KMS-11 (cell line): Measurements from ENCODE around the gene LRP4.
"Not testable (repeated sequence)": the region's sequence is repeated elsewhere in the genome, so short reads cannot be mapped to it uniquely, and the experiment has no call there.

Experiments
- H2AFZ ChIP-seq: fragments of 200-600 bp; sonication (generic); 2 replicates; pipeline ENCODE4 v1.6.1; 2016; ENCODE audit warnings: antibody characterized with exemption, mixed run types, low read depth
- H3K27ac ChIP-seq: fragments of 200-600 bp; sonication (generic); 2 replicates; pipeline ENCODE4 v1.6.1; 2016; ENCODE audit warnings: mild to moderate bottlenecking, mixed run types
- H3K27me3 ChIP-seq: fragments of 200-600 bp; sonication (generic); 2 replicates; pipeline ENCODE4 v1.6.1; 2017; ENCODE audit warnings: mild to moderate bottlenecking, low read depth, mixed run types, moderate library complexity; ENCODE audit not compliant: insufficient read depth
- H3K36me3 ChIP-seq: fragments of 200-600 bp; sonication (generic); 2 replicates; pipeline ENCODE4 v1.6.1; 2017; ENCODE audit warnings: mild to moderate bottlenecking, mixed run types; ENCODE audit not compliant: insufficient read depth
- H3K4me1 ChIP-seq: fragments of 200-600 bp; sonication (generic); 2 replicates; pipeline ENCODE4 v1.6.1; 2016; ENCODE audit warnings: mild to moderate bottlenecking, low read depth, mixed run types; ENCODE audit not compliant: poor library complexity, severe bottlenecking
- H3K4me2 ChIP-seq: fragments of 200-600 bp; sonication (generic); 2 replicates; pipeline ENCODE4 v1.7.0; 2016; ENCODE audit warnings: mild to moderate bottlenecking, mixed run types
- H3K4me3 ChIP-seq: fragments of 200-600 bp; sonication (generic); IDR thresholded peaks from 2 replicates; pipeline ENCODE4 v1.6.1; 2017; ENCODE audit warnings: low read depth, low read length, mixed read lengths; ENCODE audit not compliant: insufficient read depth
- H3K79me2 ChIP-seq: fragments of 200-600 bp; sonication (generic); 2 replicates; pipeline ENCODE4 v1.6.1; 2016; ENCODE audit warnings: low read depth, mixed run types; ENCODE audit not compliant: insufficient read depth
- H3K9ac ChIP-seq: fragments of 200-600 bp; sonication (generic); 2 replicates; pipeline ENCODE4 v1.6.1; 2016; ENCODE audit warnings: mild to moderate bottlenecking, mixed run types
- H4K20me1 ChIP-seq: fragments of 200-600 bp; sonication (generic); 2 replicates; pipeline ENCODE4 v1.6.1; 2016; ENCODE audit warnings: mild to moderate bottlenecking, mixed run types; ENCODE audit not compliant: insufficient read depth
- TF ChIP-seq, protein P1 (sequence below): fragments of 200-600 bp; sonication (generic); conservative IDR thresholded peaks from 2 replicates; pipeline ENCODE4 v1.6.1; 2017; ENCODE audit warnings: low read depth, mild to moderate bottlenecking, antibody characterized with exemption, low read length, moderate library complexity, mixed read lengths

Gene LRP4

DNA sequence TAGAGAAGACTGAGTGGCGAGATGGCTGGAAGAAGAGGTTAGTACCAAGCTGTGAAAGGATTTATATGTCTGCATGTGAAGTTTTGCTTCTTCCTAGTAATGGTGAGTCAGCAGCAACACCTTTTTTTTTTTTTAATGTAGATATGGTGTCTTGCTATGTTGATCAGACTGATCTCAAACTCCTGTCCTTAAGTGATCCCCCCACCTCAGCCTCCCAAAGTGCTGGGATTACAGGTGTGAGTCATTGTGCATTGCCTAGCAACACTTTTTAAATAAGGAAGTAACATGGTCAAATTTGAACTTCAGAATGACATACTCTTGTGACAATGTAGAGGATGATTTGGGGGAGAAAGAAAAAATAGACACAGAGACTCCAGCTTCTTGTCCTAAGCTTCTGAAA is 11.7 kb upstream of the LRP4 start:
- H3K4me3 ChIP-seq: no peak overlapping the region
- H3K27me3 ChIP-seq: no peaks in the 10 kb centered on the region
- TF ChIP-seq, protein P1, sequence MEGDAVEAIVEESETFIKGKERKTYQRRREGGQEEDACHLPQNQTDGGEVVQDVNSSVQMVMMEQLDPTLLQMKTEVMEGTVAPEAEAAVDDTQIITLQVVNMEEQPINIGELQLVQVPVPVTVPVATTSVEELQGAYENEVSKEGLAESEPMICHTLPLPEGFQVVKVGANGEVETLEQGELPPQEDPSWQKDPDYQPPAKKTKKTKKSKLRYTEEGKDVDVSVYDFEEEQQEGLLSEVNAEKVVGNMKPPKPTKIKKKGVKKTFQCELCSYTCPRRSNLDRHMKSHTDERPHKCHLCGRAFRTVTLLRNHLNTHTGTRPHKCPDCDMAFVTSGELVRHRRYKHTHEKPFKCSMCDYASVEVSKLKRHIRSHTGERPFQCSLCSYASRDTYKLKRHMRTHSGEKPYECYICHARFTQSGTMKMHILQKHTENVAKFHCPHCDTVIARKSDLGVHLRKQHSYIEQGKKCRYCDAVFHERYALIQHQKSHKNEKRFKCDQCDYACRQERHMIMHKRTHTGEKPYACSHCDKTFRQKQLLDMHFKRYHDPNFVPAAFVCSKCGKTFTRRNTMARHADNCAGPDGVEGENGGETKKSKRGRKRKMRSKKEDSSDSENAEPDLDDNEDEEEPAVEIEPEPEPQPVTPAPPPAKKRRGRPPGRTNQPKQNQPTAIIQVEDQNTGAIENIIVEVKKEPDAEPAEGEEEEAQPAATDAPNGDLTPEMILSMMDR: no peak
- H3K9ac ChIP-seq: no peak overlapping the region
- no peaks in the 10 kb centered on the region for H4K20me1 ChIP-seq
- no peak overlapping the region for H2AFZ ChIP-seq
- no peaks in the 10 kb centered on the region for H3K79me2 ChIP-seq
- no peaks in the 10 kb centered on the region for H3K4me1 ChIP-seq
- no peak overlapping the region for H3K27ac ChIP-seq
- H3K4me2 ChIP-seq: no peak overlapping the region
- no peaks in the 10 kb centered on the region for H3K36me3 ChIP-seq

DNA sequence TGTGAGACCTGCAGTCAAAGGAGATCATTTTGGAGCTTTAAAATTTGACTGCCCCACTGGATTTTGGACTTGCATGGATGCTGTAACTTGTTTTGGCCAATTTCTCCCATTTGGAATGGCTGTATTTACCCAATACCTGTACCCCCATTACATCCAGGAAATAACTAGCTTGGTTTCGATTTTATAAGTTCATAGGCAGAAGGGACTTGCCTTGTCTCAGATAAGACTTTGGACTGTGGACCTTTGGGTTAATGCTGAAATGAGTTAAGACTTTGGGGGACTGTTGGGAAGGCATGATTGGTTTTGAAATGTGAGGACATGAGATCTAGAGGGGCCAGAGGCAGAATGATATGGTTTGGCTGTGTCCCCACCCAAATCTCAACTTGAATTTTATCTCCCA is 10.4 kb upstream of the LRP4 start:
- H3K9ac ChIP-seq, H3K27ac ChIP-seq, H3K79me2 ChIP-seq, H4K20me1 ChIP-seq, H2AFZ ChIP-seq, H3K27me3 ChIP-seq, H3K4me2 ChIP-seq, H3K4me1 ChIP-seq, H3K36me3 ChIP-seq, H3K4me3 ChIP-seq: not testable (repeated sequence)

DNA sequence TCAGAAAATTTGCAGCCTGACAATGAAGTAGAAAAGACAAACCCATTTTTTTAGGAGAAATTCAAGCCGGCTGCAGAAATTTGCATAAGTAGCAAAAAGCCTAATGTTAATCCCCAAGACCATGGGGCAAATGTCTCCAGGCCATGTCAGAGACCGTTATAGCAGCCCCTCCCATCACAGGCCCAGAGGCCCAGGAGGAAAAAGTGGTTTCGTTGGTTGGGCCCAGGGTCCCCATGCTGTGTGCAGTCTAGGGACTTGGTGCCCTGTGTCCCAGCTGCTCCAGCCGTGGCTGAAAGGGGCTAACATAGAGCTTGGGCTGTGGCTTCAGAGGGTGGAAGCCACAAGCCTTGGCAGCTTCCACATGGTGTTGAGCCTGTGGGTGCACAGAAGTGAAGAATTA is 9.6 kb upstream of the LRP4 start:
- not testable (repeated sequence) for H3K4me3 ChIP-seq, H3K4me1 ChIP-seq, H3K4me2 ChIP-seq, H3K9ac ChIP-seq, H3K27ac ChIP-seq, H4K20me1 ChIP-seq, H3K79me2 ChIP-seq, H3K27me3 ChIP-seq, H2AFZ ChIP-seq, H3K36me3 ChIP-seq

DNA sequence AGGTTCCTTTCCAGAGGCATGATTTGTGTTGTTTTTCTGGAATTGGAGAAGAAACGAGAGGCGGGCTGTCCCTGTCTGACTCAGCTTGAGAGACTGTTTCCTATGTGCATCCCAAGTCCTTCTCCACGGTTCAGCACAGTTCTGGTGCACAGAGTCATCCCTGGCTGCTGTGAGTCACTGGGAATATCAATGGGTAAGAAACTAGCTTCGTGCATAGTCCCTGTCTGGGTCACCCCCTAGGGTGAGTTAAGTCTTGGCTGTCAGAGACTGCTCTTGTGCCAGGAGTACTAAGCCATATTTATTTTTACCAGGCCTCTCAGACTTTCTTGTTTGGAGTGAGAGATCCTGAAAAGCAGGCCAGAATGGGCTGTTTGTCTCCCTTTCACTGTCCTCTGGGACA is 2.4 kb upstream of the LRP4 start:
- Histone ChIP-seq H2AFZ (no peak overlapping the region), H3K9ac (no peak overlapping the region), H3K36me3 (no peaks in the 10 kb centered on the region), H3K4me1 (peaks cover 12% of the 10 kb centered on the region), H3K79me2 (no peaks in the 10 kb centered on the region), H3K27ac (no peak overlapping the region), H3K4me3 (no peak overlapping the region), H3K27me3 (peaks cover 11% of the 10 kb centered on the region; the same call in 1 of the 2 replicates), H4K20me1 (no peaks in the 10 kb centered on the region), H3K4me2 (no peak overlapping the region)
- TF ChIP-seq, protein P1: no peak

DNA sequence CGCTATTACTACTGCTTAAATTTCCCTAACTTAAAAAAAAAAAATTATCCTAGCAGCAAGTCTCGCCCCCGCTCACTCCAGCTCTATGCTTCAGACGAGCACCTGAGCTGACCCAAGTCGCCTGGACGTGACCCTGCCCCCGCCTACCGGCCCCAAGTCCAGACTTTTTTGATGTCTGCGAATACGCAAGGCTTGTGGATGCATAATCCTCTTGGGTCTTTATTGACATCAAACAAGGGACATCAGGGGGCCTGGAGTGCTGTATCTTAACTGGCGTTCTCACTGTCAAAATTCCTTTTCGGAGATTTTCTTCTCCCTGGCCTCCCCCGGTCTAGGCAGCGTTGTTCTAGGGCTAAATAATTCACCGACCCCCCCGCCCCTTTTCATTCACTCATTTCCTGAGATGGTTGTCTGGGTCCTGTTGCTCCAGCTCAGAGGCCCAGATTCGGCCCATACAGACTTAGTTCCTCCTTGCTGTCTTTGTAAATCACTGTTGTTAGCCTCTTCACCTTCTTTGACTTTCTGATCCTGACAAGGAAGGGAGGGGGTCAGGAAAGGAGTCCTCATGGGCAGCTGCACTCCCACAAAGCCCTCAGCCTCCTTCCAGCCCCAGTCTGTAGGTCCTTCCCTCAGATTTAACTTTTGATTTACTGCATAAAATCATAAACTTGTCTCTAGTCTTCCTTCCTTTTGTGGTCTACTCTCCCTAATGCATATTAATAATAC is 601 bp upstream of the LRP4 start:
- peaks cover 12% of the 10 kb centered on the region for H3K4me1 ChIP-seq
- H4K20me1 ChIP-seq: no peaks in the 10 kb centered on the region
- peak overlapping the region; percentile 71 for H3K4me2 ChIP-seq
- peaks cover 11% of the 10 kb centered on the region; the same call in 1 of the 2 replicates for H3K27me3 ChIP-seq
- no peaks in the 10 kb centered on the region for H3K79me2 ChIP-seq
- no peaks in the 10 kb centered on the region for H3K36me3 ChIP-seq
- H3K27ac ChIP-seq: no peak overlapping the region
- peak overlapping the region; percentile 69 for H2AFZ ChIP-seq
- H3K9ac ChIP-seq: no peak overlapping the region
- H3K4me3 ChIP-seq: no peak overlapping the region
- TF ChIP-seq, protein P1: no peak
